AG09319 (cell line): Measurements from ENCODE around the gene PGLYRP2.

ENCODE experiments used
- DNase-seq: peaks from one replicate; pipeline ENCODE4 v3.0.0-alpha.2; 2010; ENCODE audit warnings: low read depth; ENCODE audit errors: extremely low read depth
- TF ChIP-seq, protein P1 (sequence below): IDR thresholded peaks from 2 replicates; pipeline ENCODE4 v1.5.1; 2011; ENCODE audit warnings: low read depth, mild to moderate bottlenecking, inconsistent platforms, low read length, moderate library complexity

The PGLYRP2 gene

DNA sequence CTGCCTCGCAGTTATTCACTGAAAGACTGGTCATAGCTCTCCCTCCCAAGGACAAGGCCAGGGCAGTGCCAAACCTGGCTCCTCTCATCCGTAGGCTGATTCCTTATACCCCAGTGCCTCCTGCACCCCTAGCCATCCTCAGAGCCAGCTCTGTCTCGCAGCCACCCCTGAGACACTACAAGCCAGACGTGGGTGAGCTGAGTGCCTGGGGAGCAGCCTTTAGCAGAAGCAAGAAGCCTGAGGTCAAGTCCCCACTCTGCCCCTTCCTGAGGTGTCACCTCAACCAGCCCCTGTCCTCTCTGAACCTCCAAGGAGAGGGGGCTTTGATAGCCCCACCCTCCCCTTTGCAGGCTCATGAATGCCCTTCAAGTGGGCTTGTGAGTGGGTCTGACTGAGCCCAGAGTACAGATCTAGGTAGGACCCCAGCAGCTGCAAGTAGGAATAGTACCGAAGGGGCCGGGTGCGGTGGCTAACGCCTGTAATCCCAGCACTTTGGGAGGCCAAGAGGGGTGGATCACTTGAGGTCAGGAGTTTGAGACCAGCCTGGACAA is 45.7 kb downstream of the PGLYRP2 start:
- TF ChIP-seq, protein P1, sequence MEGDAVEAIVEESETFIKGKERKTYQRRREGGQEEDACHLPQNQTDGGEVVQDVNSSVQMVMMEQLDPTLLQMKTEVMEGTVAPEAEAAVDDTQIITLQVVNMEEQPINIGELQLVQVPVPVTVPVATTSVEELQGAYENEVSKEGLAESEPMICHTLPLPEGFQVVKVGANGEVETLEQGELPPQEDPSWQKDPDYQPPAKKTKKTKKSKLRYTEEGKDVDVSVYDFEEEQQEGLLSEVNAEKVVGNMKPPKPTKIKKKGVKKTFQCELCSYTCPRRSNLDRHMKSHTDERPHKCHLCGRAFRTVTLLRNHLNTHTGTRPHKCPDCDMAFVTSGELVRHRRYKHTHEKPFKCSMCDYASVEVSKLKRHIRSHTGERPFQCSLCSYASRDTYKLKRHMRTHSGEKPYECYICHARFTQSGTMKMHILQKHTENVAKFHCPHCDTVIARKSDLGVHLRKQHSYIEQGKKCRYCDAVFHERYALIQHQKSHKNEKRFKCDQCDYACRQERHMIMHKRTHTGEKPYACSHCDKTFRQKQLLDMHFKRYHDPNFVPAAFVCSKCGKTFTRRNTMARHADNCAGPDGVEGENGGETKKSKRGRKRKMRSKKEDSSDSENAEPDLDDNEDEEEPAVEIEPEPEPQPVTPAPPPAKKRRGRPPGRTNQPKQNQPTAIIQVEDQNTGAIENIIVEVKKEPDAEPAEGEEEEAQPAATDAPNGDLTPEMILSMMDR, result no peak
- no peak for DNase-seq

DNA sequence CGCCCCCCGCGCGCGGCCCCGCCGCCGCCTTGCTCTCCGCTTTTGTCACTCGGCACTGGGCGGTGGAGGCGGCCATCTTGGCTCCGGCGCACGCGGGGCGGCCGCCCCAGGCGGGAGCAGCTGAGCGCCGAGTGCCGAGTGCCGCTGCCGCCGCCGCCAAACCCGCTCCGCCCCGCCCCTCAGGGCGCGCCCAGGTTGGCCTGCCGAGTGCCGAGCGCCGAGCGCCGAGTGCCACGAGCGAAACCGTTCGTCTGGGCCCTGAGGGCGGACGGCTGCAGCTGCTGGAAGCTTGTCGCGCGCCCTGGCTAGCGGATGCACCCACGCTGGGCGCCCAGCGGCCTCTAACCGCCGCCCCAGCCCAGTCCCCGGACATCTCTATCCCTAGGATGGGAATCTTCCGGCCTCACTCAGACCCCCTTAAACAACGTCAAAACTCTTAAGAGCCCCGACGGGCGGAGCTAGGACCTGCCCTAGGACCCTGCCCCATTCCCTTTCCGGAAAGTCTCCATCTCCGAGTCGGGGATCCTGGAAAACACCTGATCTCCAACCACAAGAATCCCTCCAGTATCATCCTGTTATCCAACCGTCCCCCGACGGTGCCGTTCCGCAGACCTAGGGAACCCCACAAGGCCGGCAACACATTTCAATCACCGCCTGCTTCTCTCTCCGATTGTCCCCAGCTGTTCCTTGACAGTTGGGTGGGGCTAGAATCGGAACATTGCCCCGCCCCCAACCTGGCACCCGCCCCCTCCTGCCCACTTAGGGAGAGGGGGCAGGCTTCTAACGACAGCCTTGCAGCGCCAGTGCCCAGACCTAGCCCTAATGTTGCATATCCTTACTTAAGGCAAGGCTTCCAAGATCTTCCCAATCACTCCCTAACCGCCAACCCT is 46.4 kb downstream of the PGLYRP2 start:
- TF ChIP-seq, protein P1, result no peak
- peak; percentile 77 for DNase-seq

DNA sequence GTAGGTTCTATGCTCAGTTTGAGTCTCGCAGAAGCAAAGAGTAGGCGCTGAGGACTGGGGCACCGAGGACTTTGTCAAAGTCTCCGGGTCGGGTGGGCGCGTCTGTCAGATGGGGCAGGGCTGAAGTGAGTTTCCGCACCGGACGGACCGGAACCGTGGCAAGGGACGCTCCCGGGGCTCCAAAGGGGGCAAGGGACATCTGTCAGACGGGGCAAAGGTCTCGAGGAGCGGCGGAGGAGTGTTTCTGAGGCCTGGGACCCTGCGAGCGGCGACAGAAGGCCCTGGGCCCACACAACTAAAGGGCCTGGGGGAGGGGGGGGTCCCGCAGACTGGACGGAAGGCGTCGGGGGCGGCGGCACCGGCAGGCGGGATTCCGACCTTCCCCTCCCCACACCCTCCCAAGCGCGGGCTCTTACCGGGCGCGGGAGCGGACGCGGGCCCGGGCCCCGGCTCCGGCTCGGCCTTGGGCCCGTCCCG is 47.2 kb downstream of the PGLYRP2 start:
- TF ChIP-seq, protein P1, result no peak
- DNase-seq, result no peak

DNA sequence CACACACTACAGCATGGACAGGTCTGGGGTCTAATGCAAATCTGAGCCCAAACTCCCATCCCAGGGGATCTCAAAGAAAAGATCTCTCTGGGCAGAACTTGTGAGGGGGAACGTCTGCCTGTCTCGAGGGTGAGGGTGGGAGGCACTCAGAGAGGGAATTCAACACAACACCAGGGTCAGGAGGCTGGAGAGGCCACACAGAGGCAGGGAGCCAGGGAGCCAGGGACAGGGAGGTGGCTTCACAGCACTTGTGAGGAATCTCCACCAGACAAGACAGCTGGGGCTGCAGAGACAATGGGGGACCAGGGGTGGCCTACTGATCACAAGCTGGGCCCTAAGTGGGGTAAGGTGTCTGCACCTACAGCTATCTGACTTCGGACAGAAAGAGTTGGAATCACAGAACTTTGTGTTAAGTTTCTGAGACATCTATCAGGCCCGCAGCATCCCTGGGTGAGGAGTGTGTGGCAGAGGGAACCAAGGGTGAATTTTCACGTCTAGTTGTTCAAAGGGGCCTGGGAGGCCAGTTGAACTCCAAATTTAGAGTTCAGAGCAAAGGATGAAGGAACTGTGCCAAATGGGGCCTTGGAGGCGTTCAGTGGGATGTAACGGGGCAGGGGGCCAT is 47.8 kb downstream of the PGLYRP2 start:
- DNase-seq, result no peak

DNA sequence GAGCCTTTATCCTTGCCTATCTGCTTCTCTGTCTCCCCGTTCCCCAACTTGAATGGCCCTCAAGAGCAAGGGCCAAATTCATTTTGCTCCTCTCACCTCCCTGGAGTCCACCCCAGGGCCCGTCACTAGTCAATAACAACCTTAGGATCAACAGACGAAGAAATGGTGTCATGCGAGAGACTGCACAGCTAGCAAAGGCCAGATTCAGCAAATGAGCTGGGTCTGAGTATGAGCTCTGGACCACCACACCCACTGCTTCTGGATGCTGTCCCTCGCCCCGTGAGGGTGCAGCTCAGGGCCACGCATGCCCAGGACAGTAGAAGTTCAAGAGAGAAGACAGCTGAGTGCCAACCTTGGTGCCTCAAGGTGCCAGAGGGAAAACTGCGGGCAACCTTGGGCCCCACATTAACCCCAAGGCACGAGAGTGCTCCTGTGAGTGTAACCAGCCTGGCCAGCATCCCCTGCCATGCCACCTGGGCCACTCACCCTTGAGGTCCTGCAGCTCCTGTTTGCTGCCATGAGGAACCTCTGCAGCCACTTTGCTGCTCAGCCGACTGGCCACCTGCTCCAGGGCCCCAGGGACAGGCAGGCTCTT is 48.7 kb downstream of the PGLYRP2 start:
- DNase-seq, result no peak
- TF ChIP-seq, protein P1, result no peak

More for the DNA sequence above, 47.8 kb downstream of the PGLYRP2 start:
- TF ChIP-seq, protein P1, result no peak

DNA sequence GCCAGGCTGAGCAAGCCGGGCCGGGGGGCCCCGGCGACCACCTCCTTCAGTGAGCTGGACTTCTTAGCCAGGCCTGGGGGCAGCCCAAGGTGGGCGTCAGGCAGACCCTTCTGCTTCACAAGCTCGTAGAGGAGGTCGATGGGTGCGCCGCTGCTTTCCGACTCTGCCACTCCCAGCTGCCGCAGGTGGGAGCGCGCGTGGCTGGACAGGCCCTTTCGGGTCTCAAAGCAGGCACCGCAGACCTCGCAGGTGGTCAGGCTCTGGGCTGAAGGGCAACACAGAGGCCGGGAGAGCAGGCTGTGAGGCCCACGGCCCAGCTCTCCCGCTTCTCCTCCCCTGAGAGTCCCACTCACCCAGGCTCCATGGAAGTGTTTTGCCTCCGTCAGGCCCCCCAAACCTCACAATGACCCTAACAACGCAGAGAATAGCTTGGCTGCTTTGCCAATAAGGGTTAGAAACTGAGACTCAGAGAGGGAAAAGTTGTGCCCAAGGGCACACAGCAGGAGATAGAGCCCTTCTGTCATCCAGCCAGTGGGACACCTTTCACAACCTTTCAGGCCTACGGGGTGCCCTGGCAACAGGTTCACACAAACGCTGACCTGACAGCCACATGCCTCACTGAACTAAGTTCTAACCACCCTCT is 49.4 kb downstream of the PGLYRP2 start:
- TF ChIP-seq, protein P1, result no peak
- DNase-seq, result no peak
